ENCODE results near the gene DDIT3. TPM values are rescaled to one million over a fixed set of nuclear protein-coding genes. Genes with fewer than 3 reads are reported as not detected.

DDIT3 gene
- total and polyA plus RNA-seq, 2 of the 8 experiments (the other 6 are each of a cell fraction or from before 2014, with no cell fraction given) = 4.9 to 5.7 TPM

DNA sequence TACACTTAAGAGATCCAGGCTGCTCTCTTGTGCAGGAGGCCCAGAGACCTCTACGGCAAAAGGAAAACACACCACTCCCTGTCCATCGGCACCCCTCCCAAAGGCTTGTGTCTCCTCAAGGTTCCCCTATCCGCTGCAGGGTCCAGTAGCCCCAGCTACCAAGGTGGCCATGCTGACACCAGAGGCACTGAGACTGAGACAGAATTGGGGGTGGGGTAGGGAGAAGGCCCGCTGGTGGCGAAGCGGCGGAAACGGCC, 590 bp downstream of the DDIT3 start:
- H2BK15ac ChIP-seq (ENCODE audit: low read length) = no peak overlapping the region
- peak overlapping the region; percentile 38 for H4K5ac ChIP-seq (ENCODE audit: insufficient read length, low read depth, low read length)
- H3K9ac ChIP-seq (replicated peaks in 1 of 4; ENCODE audit: extremely low read depth in 1 of 4, low read depth in 3 of 4, low read length in 3 of 4) = peak overlapping the region; percentile 72 to 98 (median 91)
- no peaks in the 10 kb centered on the region for H3K9me3 ChIP-seq (ENCODE audit: insufficient read depth in 2 of 2, low read depth in 1 of 2, low read length in 1 of 2)
- H2BK20ac ChIP-seq (ENCODE audit: low read length) = peak overlapping the region; percentile 18; the same call in 1 of the 2 replicates
- H2BK12ac ChIP-seq (ENCODE audit: low read depth, low read length) = peak overlapping the region; percentile 64; the same call in 1 of the 2 replicates
- H3K27ac ChIP-seq (ENCODE audit: low read depth, low read length) = peak overlapping the region; percentile 88
- DNase-seq (ENCODE audit: low read depth in 1 of 2, low spot score in 2 of 2) (no peak), FAIRE-seq (no peak)
- 2% methylated on average over 7 of the region's 8 CpGs; no CpG with 5 or more reads in 1 of the 2 experiments for WGBS, 2 experiments (ENCODE audit: extremely low coverage in 1 of 2, insufficient coverage in 1 of 2, insufficient read length in 1 of 2, insufficient replicate concordance in 2 of 2, low coverage in 1 of 2, low lambda C conversion rate in 2 of 2, missing lambda C conversion rate in 1 of 2)
- CTCF ChIA-PET (ENCODE audit: partially characterized antibody) = interaction anchor here (0.8 to 2.0 kb wide), 4 partner anchors 20 to 222 kb away, joined by 3 to 5 read pairs (median 4); partner anchors contain the start of gene INHBE
- H3K14ac ChIP-seq (ENCODE audit: insufficient read length) = no peak overlapping the region
- H4K8ac ChIP-seq (ENCODE audit: extremely low read depth, insufficient read depth, low read length) = peak overlapping the region; percentile 73; the same call in 1 of the 2 replicates
- H3K4me1 ChIP-seq (replicated peaks in 1 of 4; ENCODE audit: control insufficient read depth in 3 of 4, insufficient read depth in 4 of 4, low read length in 3 of 4) = peaks cover 8 to 24% (median 14%) of the 10 kb centered on the region in 4 experiments
- peaks cover 0 to 29% of the 10 kb centered on the region in 2 experiments; a peak in 2 of 4 replicates for H3K79me2 ChIP-seq (ENCODE audit: control insufficient read depth in 1 of 2, insufficient read depth in 2 of 2, low read length in 2 of 2)
- H3K4me2 ChIP-seq (ENCODE audit: insufficient read depth in 1 of 2, low read depth in 2 of 2, low read length in 2 of 2) = peak overlapping the region; percentile 81 to 96
- H3K56ac ChIP-seq (replicated peaks; ENCODE audit: insufficient read length, low read depth, low read length) = peak overlapping the region; percentile 22
- peaks cover 27 to 46% (median 32%) of the 10 kb centered on the region in 4 experiments for H3K36me3 ChIP-seq (ENCODE audit: control insufficient read depth in 2 of 4, insufficient read depth in 4 of 4, low read length in 3 of 4)
- no peaks in the 10 kb centered on the region for H3K27me3 ChIP-seq (replicated peaks in 1 of 4; ENCODE audit: control insufficient read depth in 3 of 4, extremely low read depth in 1 of 4, insufficient read depth in 3 of 4, low read length in 3 of 4)
- peaks cover 19% of the 10 kb centered on the region for H3K23me2 ChIP-seq (ENCODE audit: low read depth, low read length)
- H2AFZ ChIP-seq (ENCODE audit: low read length) = no peak overlapping the region
- peak overlapping the region; percentile 86 for H2BK5ac ChIP-seq (ENCODE audit: low read depth, low read length)
- POLR2A ChIA-PET (ENCODE audit: partially characterized antibody) = interaction anchor here (0.8 to 6.0 kb wide), 35 partner anchors 9 to 1297 kb away, joined by 3 to 60 read pairs (median 4); partner anchors contain the start of genes ARHGEF25, DCTN2, KIF5A and LRP1
- no peak overlapping the region for H3K4ac ChIP-seq (replicated peaks; ENCODE audit: insufficient read length, low read depth, low read length)
- no peak overlapping the region for H2BK120ac ChIP-seq (replicated peaks; ENCODE audit: low read depth, low read length)
- no peaks in the 10 kb centered on the region; the same call in 1 of the 2 replicates for H3K79me1 ChIP-seq (ENCODE audit: low read depth, low read length)
- peak overlapping the region; percentile 80 to 94 (median 86) for H3K4me3 ChIP-seq (ENCODE audit: extremely low read depth in 1 of 4, insufficient read depth in 2 of 4, low read depth in 3 of 4, low read length in 4 of 4)
- peak overlapping the region; percentile 65 for H3K18ac ChIP-seq (ENCODE audit: extremely low read depth, low read length)
- H2AK5ac ChIP-seq (ENCODE audit: low read depth, low read length) = no peak overlapping the region
- H4K20me1 ChIP-seq (replicated peaks in 1 of 2; ENCODE audit: control insufficient read depth in 1 of 2, insufficient read depth in 2 of 2, low read length in 2 of 2) = peaks cover 7 to 21% of the 10 kb centered on the region in 2 experiments
- no peak overlapping the region for H3K23ac ChIP-seq (ENCODE audit: insufficient read length)
- H4K91ac ChIP-seq (replicated peaks; ENCODE audit: insufficient read length, low read length) = no peak overlapping the region
- TF ChIP-seq, protein P1, sequence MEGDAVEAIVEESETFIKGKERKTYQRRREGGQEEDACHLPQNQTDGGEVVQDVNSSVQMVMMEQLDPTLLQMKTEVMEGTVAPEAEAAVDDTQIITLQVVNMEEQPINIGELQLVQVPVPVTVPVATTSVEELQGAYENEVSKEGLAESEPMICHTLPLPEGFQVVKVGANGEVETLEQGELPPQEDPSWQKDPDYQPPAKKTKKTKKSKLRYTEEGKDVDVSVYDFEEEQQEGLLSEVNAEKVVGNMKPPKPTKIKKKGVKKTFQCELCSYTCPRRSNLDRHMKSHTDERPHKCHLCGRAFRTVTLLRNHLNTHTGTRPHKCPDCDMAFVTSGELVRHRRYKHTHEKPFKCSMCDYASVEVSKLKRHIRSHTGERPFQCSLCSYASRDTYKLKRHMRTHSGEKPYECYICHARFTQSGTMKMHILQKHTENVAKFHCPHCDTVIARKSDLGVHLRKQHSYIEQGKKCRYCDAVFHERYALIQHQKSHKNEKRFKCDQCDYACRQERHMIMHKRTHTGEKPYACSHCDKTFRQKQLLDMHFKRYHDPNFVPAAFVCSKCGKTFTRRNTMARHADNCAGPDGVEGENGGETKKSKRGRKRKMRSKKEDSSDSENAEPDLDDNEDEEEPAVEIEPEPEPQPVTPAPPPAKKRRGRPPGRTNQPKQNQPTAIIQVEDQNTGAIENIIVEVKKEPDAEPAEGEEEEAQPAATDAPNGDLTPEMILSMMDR (IDR thresholded peaks at IDR 0.05; ENCODE audit: control extremely low read depth in 1 of 3, insufficient read depth in 1 of 3, low read depth in 1 of 3, low read length in 3 of 3) = peak in 1 of 3 experiments; percentile 2; a peak in 1 of 4 replicates

Data from H1 (cell line).